Panc1 (cell line): ENCODE results near the gene KLC1. TPM values are rescaled to one million over a fixed set of nuclear protein-coding genes. Genes with fewer than 3 reads are reported as not detected.

Experiments
- ATAC-seq: fragments of 200-7000 bp; cut with Tn5 transposase; 2 replicates; pipeline ENCODE4 v1.9.1; 2020; ENCODE audit warnings: mild to moderate bottlenecking, moderate library complexity
- BruUV-seq: library from RNA; stranded (reverse); fragments of 400-500 nt; replicated peaks from 2 replicates; lab custom pipeline; 2021; lab: Mats Ljungman, UMichigan
- CTCF ChIA-PET: fragments of 300-600 bp; sonication (Branson Sonifier 250); formaldehyde crosslinking; loops from one replicate; lab custom pipeline; 2022; ENCODE audit warnings: antibody characterized with exemption; lab: Charles Lee
- POLR2A ChIA-PET: fragments of 300-600 bp; sonication (Branson Sonifier 250); formaldehyde crosslinking; loops from one replicate; lab custom pipeline; 2022; ENCODE audit warnings: antibody characterized with exemption; lab: Charles Lee
- DNase-seq: peaks from one replicate; pipeline ENCODE4 v3.0.0-alpha.2; 2010; ENCODE audit warnings: low read depth, low spot score
- H3K27ac ChIP-seq: 2 replicates; pipeline ENCODE4 v1.5.1; 2011; ENCODE audit warnings: mild to moderate bottlenecking, low read length, inconsistent platforms
- H3K27me3 ChIP-seq: fragments of 200-500 bp; sonication (Bioruptor generic); 2 replicates; pipeline ENCODE4 v1.6.0; 2014; ENCODE audit warnings: low read length, inconsistent platforms; ENCODE audit not compliant: control insufficient read depth, insufficient read depth
- H3K36me3 ChIP-seq: fragments of 200-500 bp; sonication (Bioruptor generic); 2 replicates; pipeline ENCODE4 v1.5.1; 2014; ENCODE audit warnings: inconsistent platforms, mild to moderate bottlenecking, low read length, moderate library complexity; ENCODE audit not compliant: control insufficient read depth, insufficient read depth
- H3K4me1 ChIP-seq: 2 replicates; pipeline ENCODE4 v1.5.1; 2011; ENCODE audit warnings: inconsistent platforms, mild to moderate bottlenecking, low read length, moderate library complexity; ENCODE audit not compliant: control insufficient read depth, insufficient read depth
- H3K4me3 ChIP-seq, 2 experiments: 2 replicates each; pipeline ENCODE4 v1.5.1; 2011 to 2012; ENCODE audit warnings: low read depth in 2 of 2, low read length in 2 of 2, mild to moderate bottlenecking in 2 of 2, inconsistent platforms in 1 of 2, moderate library complexity in 1 of 2
- H3K9me3 ChIP-seq: fragments of 200-500 bp; sonication (Bioruptor generic); 2 replicates; pipeline ENCODE4 v1.5.1; 2014; ENCODE audit warnings: low read depth, mild to moderate bottlenecking, inconsistent platforms, low read length, moderate library complexity; ENCODE audit not compliant: control insufficient read depth, insufficient read depth
- POLR2AphosphoS5 ChIP-seq: IDR thresholded peaks from 2 replicates; pipeline ENCODE4 v1.6.1; 2012; ENCODE audit warnings: mild to moderate bottlenecking, low read depth, low read length, moderate library complexity
- SIN3A ChIP-seq: IDR thresholded peaks from 2 replicates; pipeline ENCODE4 v1.6.1; 2012; ENCODE audit warnings: low read depth, mild to moderate bottlenecking, low read length, moderate library complexity, borderline replicate concordance; ENCODE audit not compliant: insufficient read depth
- TCF7L2 ChIP-seq: IDR thresholded peaks from 2 replicates; pipeline ENCODE4 v1.6.1; 2011; ENCODE audit warnings: mild to moderate bottlenecking, low read depth, low read length, inconsistent platforms
- in situ Hi-C: cut with HindIII; loops from 2 replicates; pipeline ENCODE4 v1.10.0; 2016; ENCODE audit warnings: low sequenced_read_pairs, low pct_unique_long_range_greater_than_20kb
- intact Hi-C: fragments of 100-400 bp; cut with micrococcal nuclease; formaldehyde crosslinking; loops from one replicate; pipeline ENCODE4 v1.10.0; 2022; ENCODE audit not compliant: unreplicated experiment
- total RNA-seq: library from RNA; stranded (reverse); gene quantifications from one replicate; pipeline ENCODE4 v1.2.1, GENCODE V29; 2021; ENCODE audit not compliant: unreplicated experiment
- TF ChIP-seq, protein P1 (sequence below), 2 experiments: IDR thresholded peaks; 2 replicates each; pipeline ENCODE4 v1.6.1; 2011 to 2012; ENCODE audit warnings: low read depth in 2 of 2, control low read depth in 1 of 2, low read length in 1 of 2, mild to moderate bottlenecking in 1 of 2, moderate library complexity in 1 of 2; ENCODE audit not compliant: insufficient read depth in 1 of 2
- TF ChIP-seq, protein P2 (sequence below): fragments of 450-650 bp; IDR thresholded peaks from 2 replicates; pipeline ENCODE4 v1.5.1; 2017; ENCODE audit warnings: mild to moderate bottlenecking

KLC1 gene
- total RNA-seq, 1 experiment from 2014 or later, result 98.0 TPM

DNA sequence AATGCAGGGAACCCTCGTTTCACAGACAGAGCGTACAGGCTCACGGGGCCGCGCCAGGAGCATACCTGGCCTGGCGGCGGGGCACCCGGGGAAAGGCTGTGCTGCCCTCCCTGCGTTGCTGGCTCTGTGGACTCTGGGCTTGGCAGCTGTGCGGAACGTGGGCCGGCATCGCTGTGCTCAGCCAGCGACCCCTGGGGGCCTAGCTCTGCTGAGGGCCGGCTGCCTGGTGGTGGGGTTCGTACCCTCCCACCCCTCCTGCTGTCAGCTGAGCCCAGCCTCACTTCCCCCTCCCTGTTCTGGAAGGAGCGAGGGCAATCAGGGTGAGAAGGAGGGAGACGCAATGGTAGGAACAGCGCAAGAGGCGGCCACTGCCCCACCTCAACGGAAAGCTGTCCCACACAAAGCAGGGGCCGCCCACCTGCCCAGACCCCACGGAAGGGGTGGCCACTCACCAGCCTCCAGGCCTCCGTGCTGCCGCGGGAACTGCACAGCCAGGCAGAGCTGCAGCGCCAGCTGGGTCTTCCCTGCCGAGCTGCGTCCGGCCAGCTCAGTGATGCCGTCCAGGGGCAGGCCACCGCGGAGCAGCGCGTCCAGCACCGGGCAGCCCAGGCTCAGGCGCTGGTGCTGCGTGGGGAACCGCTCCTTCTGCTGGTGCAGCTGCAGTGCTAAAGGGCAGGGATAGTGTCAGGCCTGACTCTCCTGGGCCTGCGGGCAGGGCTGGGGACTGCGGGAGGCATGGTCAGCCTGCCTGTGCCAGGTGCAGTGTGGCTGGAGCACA lies 77.7 kb downstream of the KLC1 start:
- intact Hi-C loops, result no loop called here
- Histone ChIP-seq H3K4me1 (no peaks in the 10 kb centered on the region), H3K9me3 (no peaks in the 10 kb centered on the region), H3K4me3 (no peak overlapping the region), H3K27ac (no peak overlapping the region), H3K36me3 (no peaks in the 10 kb centered on the region), H3K27me3 (no peaks in the 10 kb centered on the region)
- DNase-seq (no peak), ATAC-seq (no peak)
- CTCF ChIA-PET, result no interaction called here
- TF ChIP-seq TCF7L2 (no peak), SIN3A (no peak), POLR2AphosphoS5 (no peak)
- TF ChIP-seq, protein P1, sequence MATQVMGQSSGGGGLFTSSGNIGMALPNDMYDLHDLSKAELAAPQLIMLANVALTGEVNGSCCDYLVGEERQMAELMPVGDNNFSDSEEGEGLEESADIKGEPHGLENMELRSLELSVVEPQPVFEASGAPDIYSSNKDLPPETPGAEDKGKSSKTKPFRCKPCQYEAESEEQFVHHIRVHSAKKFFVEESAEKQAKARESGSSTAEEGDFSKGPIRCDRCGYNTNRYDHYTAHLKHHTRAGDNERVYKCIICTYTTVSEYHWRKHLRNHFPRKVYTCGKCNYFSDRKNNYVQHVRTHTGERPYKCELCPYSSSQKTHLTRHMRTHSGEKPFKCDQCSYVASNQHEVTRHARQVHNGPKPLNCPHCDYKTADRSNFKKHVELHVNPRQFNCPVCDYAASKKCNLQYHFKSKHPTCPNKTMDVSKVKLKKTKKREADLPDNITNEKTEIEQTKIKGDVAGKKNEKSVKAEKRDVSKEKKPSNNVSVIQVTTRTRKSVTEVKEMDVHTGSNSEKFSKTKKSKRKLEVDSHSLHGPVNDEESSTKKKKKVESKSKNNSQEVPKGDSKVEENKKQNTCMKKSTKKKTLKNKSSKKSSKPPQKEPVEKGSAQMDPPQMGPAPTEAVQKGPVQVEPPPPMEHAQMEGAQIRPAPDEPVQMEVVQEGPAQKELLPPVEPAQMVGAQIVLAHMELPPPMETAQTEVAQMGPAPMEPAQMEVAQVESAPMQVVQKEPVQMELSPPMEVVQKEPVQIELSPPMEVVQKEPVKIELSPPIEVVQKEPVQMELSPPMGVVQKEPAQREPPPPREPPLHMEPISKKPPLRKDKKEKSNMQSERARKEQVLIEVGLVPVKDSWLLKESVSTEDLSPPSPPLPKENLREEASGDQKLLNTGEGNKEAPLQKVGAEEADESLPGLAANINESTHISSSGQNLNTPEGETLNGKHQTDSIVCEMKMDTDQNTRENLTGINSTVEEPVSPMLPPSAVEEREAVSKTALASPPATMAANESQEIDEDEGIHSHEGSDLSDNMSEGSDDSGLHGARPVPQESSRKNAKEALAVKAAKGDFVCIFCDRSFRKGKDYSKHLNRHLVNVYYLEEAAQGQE (IDR thresholded peaks at IDR 0.05; ENCODE audit: insufficient read depth in 1 of 2, low read depth in 2 of 2, low read length in 1 of 2), result no peak
- TF ChIP-seq, protein P2, sequence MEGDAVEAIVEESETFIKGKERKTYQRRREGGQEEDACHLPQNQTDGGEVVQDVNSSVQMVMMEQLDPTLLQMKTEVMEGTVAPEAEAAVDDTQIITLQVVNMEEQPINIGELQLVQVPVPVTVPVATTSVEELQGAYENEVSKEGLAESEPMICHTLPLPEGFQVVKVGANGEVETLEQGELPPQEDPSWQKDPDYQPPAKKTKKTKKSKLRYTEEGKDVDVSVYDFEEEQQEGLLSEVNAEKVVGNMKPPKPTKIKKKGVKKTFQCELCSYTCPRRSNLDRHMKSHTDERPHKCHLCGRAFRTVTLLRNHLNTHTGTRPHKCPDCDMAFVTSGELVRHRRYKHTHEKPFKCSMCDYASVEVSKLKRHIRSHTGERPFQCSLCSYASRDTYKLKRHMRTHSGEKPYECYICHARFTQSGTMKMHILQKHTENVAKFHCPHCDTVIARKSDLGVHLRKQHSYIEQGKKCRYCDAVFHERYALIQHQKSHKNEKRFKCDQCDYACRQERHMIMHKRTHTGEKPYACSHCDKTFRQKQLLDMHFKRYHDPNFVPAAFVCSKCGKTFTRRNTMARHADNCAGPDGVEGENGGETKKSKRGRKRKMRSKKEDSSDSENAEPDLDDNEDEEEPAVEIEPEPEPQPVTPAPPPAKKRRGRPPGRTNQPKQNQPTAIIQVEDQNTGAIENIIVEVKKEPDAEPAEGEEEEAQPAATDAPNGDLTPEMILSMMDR, result no peak
- BruUV-seq, result no TSS peak
- POLR2A ChIA-PET, result no interaction called here
- in situ Hi-C loops, result no loop called here

DNA sequence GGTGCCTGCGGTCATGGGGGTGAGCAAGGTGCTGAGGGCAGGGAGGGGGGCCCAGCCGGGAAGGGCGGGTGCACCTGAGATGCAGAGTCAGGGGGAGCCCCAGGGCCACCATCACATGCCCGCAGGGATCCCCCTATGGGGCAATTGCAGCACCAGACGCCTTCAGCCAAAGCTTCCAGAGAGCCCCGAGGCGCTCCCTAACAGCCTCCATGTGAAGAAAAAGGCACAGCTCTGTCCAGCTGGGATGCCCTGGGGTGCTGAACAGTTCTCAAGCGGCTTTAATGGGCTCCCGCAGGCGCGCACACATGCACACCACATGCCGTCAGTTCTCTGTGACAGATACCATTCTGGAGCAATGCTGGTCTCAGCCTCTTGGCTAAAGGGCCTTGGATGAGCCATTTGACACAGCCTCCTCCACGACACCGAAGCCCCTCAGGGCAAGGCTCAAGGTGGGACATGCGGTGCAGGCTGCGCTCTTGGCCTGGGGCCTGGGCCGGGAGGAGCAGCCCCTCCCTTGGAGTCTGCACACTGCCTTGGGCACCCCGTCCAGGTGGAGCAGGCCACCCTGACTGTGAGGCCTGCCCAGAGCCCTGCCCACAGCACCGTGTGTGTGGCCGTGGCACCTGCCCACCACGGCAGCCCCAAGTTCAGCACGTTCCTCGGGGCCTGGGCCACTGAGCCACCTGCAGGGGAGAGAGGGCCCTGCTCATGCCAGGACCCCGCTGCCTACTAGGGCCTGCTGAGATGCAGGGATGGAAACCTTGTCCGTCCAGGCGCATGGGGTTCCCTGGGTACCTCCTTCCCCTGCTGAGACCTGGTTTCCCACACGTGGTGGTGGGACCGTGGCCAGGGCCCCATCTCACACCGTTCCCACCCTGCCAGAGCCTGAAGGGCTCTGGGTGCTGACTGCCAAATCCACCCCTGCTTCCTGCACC lies 78.6 kb downstream of the KLC1 start:
- H3K4me1 ChIP-seq, result no peaks in the 10 kb centered on the region
- no TSS peak for BruUV-seq
- in situ Hi-C loops, result no loop called here
- no peak overlapping the region for H3K27ac ChIP-seq
- no peaks in the 10 kb centered on the region for H3K27me3 ChIP-seq
- TF ChIP-seq, protein P1 (IDR thresholded peaks at IDR 0.05; ENCODE audit: insufficient read depth in 1 of 2, low read depth in 2 of 2, low read length in 1 of 2), result no peak
- TF ChIP-seq POLR2AphosphoS5 (no peak), SIN3A (no peak), TCF7L2 (no peak)
- TF ChIP-seq, protein P2, result no peak
- H3K4me3 ChIP-seq, result no peak overlapping the region
- ATAC-seq (no peak), DNase-seq (no peak)
- ChIA-PET POLR2A (no interaction called here), CTCF (no interaction called here)
- intact Hi-C loops, result no loop called here
- no peaks in the 10 kb centered on the region for H3K36me3 ChIP-seq
- no peaks in the 10 kb centered on the region for H3K9me3 ChIP-seq
